ENCODE results near the gene CRELD1. TPM values are rescaled to one million over a fixed set of nuclear protein-coding genes. Genes with fewer than 3 reads are reported as not detected.

Gene CRELD1
- total and polyA plus RNA-seq, 2 of the 4 experiments (the other 2 are of a cell fraction) = 8.6 to 25.7 TPM

- ATAC-seq (ENCODE audit: low read depth) (no peak), DNase-seq (no peak)
- Histone ChIP-seq H4K5ac (ENCODE audit: low read depth, low read length) (no peak overlapping the region), H4K20me1 (ENCODE audit: insufficient read depth, low read length) (peaks cover 2% of the 10 kb centered on the region; the same call in 1 of the 2 replicates), H3K36me3 (ENCODE audit: control insufficient read depth, insufficient read depth, low read length) (peaks cover 3% of the 10 kb centered on the region), H3K9me3 (ENCODE audit: control insufficient read depth, insufficient read depth, low read length) (no peaks in the 10 kb centered on the region), H3K9me1 (ENCODE audit: insufficient read depth, low read length) (peaks cover 17% of the 10 kb centered on the region), H3K27me3 (ENCODE audit: control insufficient read depth, insufficient read depth, low read length) (no peaks in the 10 kb centered on the region), H3K56ac (ENCODE audit: extremely low read depth, insufficient read depth, low read length) (no peak overlapping the region), H3K4me2 (ENCODE audit: low read depth, low read length) (no peak overlapping the region), H2AK5ac (ENCODE audit: low read depth, low read length) (peak overlapping the region; percentile 43; the same call in 1 of the 2 replicates), H2BK120ac (ENCODE audit: low read depth, low read length) (no peak overlapping the region), H3K4ac (ENCODE audit: low read depth, low read length) (no peak overlapping the region), H4K8ac (ENCODE audit: low read depth in 2 of 2, low read length in 2 of 2) (no peak overlapping the region), H2AK9ac (replicated peaks; ENCODE audit: low read depth, low read length, poor library complexity) (no peak overlapping the region), H2AFZ (replicated peaks; ENCODE audit: low read length, poor library complexity) (no peak overlapping the region), H2BK15ac (ENCODE audit: low read depth, low read length) (no peak overlapping the region), H2BK5ac (ENCODE audit: low read depth, low read length, poor library complexity, severe bottlenecking) (no peak overlapping the region), H3K4me3 (ENCODE audit: insufficient read depth, low read depth, low read length) (no peak overlapping the region), H3K4me1 (ENCODE audit: control insufficient read depth, insufficient read depth, low read length) (peaks cover 13% of the 10 kb centered on the region), H3K27ac (ENCODE audit: insufficient read depth, low read length) (no peak overlapping the region), H4K91ac (ENCODE audit: insufficient read depth, low read depth, low read length) (no peak overlapping the region), H3K9ac (ENCODE audit: low read depth, low read length) (no peak overlapping the region), H3K18ac (ENCODE audit: low read depth, low read length) (no peak overlapping the region), H3K79me1 (ENCODE audit: low read depth in 1 of 2, low read length in 2 of 2) (peaks cover 12 to 43% of the 10 kb centered on the region in 2 experiments), H3K23ac (ENCODE audit: low read depth, low read length) (no peak overlapping the region), H3K14ac (replicated peaks; ENCODE audit: low read depth, low read length) (no peak overlapping the region), H2BK20ac (ENCODE audit: low read depth, low read length) (no peak overlapping the region)
- intact Hi-C loops (cut with micrococcal nuclease) = no loop called here
- ChIA-PET POLR2A (ENCODE audit: unreplicated experiment) (no interaction called here), CTCF (no interaction called here)
- WGBS, 2 experiments (ENCODE audit: extremely low coverage in 2 of 2, insufficient read length in 1 of 2) = 62% methylated on average over 2 of the region's 8 CpGs; no CpG with 5 or more reads in 1 of the 2 experiments
- in situ Hi-C loops (cut with MboI; ENCODE audit: low sequenced_read_pairs) = no loop called here
- TF ChIP-seq POLR2A (IDR thresholded peaks at IDR 0.05; ENCODE audit: low read depth, low read length) = no peak
- no peak for TF ChIP-seq NFE2L2 (IDR thresholded peaks at IDR 0.05; ENCODE audit: low read depth, low read length)
- TF ChIP-seq MAFK (IDR thresholded peaks at IDR 0.05; ENCODE audit: low read depth, low read length) = no peak
- no peak for TF ChIP-seq CHD1 (IDR thresholded peaks at IDR 0.05; ENCODE audit: low read depth, low read length)
- TF ChIP-seq RFX5 (IDR thresholded peaks at IDR 0.05; ENCODE audit: low read depth, low read length) = no peak
- no peak for TF ChIP-seq CEBPB (IDR thresholded peaks at IDR 0.05; ENCODE audit: low read depth, low read length)
- TF ChIP-seq, protein P1, sequence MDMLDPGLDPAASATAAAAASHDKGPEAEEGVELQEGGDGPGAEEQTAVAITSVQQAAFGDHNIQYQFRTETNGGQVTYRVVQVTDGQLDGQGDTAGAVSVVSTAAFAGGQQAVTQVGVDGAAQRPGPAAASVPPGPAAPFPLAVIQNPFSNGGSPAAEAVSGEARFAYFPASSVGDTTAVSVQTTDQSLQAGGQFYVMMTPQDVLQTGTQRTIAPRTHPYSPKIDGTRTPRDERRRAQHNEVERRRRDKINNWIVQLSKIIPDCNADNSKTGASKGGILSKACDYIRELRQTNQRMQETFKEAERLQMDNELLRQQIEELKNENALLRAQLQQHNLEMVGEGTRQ (IDR thresholded peaks at IDR 0.05; ENCODE audit: low read depth, low read length) = no peak
- TF ChIP-seq, protein P2, sequence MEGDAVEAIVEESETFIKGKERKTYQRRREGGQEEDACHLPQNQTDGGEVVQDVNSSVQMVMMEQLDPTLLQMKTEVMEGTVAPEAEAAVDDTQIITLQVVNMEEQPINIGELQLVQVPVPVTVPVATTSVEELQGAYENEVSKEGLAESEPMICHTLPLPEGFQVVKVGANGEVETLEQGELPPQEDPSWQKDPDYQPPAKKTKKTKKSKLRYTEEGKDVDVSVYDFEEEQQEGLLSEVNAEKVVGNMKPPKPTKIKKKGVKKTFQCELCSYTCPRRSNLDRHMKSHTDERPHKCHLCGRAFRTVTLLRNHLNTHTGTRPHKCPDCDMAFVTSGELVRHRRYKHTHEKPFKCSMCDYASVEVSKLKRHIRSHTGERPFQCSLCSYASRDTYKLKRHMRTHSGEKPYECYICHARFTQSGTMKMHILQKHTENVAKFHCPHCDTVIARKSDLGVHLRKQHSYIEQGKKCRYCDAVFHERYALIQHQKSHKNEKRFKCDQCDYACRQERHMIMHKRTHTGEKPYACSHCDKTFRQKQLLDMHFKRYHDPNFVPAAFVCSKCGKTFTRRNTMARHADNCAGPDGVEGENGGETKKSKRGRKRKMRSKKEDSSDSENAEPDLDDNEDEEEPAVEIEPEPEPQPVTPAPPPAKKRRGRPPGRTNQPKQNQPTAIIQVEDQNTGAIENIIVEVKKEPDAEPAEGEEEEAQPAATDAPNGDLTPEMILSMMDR (conservative IDR thresholded peaks at IDR 0.05; ENCODE audit: low read depth, low read length) = no peak
- no peak for TF ChIP-seq FOS (IDR thresholded peaks at IDR 0.05; ENCODE audit: low read depth, low read length)
- no peak for TF ChIP-seq MXI1 (IDR thresholded peaks at IDR 0.05; ENCODE audit: borderline replicate concordance, low read depth, low read length)
- no peak for TF ChIP-seq BHLHE40 (IDR thresholded peaks at IDR 0.05; ENCODE audit: low read depth, low read length)
- no peak for TF ChIP-seq SMC3 (IDR thresholded peaks at IDR 0.05; ENCODE audit: low read depth, low read length)
- TF ChIP-seq MAZ (IDR thresholded peaks at IDR 0.05; ENCODE audit: borderline replicate concordance, low read depth, low read length) = no peak
- TF ChIP-seq RAD21 (IDR thresholded peaks at IDR 0.05; ENCODE audit: low read length) = no peak
- no peak for TF ChIP-seq RCOR1 (IDR thresholded peaks at IDR 0.05; ENCODE audit: insufficient replicate concordance, low read length)
- TF ChIP-seq, protein P3, sequence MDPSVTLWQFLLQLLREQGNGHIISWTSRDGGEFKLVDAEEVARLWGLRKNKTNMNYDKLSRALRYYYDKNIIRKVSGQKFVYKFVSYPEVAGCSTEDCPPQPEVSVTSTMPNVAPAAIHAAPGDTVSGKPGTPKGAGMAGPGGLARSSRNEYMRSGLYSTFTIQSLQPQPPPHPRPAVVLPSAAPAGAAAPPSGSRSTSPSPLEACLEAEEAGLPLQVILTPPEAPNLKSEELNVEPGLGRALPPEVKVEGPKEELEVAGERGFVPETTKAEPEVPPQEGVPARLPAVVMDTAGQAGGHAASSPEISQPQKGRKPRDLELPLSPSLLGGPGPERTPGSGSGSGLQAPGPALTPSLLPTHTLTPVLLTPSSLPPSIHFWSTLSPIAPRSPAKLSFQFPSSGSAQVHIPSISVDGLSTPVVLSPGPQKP (IDR thresholded peaks at IDR 0.05; ENCODE audit: borderline replicate concordance, low read depth, low read length) = no peak
- dilution Hi-C loops (cut with HindIII; ENCODE audit: low sequenced_read_pairs, unreplicated experiment) = no loop called here
- no TSS peak for BruUV-seq (replicated peaks)
These were observed 35.0 kb upstream of the CRELD1 start for GRCh38 chr3:9898467-9899241.

Measured in IMR-90 (cell line).